GM21619 (cell line): ENCODE data around the gene INSRR.

ENCODE experiments used
- ATAC-seq: cut with Tn5 transposase; IDR thresholded peaks from one replicate; pipeline ENCODE4 v1.9.1; 2021; ENCODE audit not compliant: unreplicated experiment

INSRR gene

DNA sequence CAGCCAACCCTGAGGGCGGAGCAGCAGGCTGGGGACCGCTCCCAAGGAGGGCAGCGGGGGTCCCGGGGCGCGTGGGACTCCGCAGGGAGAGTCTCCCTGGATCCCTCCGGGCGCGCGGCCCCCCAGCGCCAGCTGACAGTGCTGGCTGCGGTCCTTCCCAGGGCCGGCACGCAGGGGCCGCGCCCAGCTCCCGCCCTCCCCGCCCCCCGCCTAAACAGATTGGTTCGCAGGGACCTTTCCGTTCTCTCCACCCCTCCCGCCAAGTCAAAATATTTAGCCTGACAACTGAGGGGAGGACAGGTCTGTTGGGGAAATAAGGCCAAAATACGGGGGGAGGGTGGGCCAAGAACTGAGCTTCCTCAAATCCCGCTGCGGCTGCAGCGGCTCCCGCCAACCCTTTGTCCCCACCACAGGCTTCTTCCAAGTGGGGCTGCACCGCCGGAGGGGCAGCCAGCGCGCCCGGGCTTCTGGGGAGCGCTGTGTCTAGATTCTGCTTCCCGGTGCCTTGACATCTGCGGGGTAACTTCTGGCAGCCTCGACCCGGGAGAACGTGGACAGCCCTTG lies at the start of gene INSRR:
INSRR (minus strand) TSS at position 159 of the 564 bp plus-strand sequence. CDS start 496 bp downstream, outside the sequence.
- ATAC-seq: no peak

DNA sequence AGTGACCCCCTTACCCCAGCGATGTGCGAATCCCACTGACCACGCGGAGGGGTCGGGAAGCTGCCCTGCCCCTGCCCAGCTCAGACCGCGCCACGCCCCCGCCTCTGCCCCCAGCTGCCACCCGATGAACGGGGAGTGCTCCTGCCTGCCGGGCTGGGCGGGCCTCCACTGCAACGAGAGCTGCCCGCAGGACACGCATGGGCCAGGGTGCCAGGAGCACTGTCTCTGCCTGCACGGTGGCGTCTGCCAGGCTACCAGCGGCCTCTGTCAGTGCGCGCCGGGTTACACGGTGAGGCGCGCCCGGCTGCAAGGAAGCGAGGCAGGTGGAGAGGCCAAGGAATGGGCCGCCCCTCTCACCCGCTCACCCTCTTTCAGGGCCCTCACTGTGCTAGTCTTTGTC lies 49.6 kb upstream of the INSRR start:
- ATAC-seq: no peak

DNA sequence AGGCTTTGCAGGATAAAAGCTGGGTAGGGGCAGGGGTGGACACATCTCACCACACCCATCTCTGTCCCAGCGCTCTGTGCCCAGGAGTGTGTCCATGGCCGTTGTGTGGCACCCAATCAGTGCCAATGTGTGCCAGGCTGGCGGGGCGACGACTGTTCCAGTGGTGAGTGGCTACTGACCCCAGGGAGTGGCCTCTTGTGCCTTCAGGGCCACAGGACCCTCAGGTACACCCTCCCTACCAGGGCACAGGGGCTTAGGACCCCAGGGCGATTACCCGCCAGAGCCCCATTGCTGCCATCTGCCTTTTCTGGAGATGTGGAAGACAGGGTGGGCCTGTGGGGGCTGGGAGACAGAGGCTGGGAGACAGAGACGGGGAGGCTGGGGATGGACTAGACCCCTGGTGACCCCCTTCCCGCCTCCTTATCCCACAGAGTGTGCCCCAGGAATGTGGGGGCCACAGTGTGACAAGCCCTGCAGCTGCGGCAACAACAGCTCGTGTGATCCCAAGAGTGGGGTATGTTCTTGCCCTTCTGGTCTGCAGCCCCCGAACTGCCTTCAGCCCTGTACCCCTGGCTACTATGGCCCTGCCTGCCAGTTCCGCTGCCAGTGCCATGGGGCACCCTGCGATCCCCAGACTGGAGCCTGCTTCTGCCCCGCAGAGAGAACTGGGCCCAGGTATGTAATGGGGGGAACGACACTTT lies 47.4 kb upstream of the INSRR start:
- ATAC-seq: no peak

DNA sequence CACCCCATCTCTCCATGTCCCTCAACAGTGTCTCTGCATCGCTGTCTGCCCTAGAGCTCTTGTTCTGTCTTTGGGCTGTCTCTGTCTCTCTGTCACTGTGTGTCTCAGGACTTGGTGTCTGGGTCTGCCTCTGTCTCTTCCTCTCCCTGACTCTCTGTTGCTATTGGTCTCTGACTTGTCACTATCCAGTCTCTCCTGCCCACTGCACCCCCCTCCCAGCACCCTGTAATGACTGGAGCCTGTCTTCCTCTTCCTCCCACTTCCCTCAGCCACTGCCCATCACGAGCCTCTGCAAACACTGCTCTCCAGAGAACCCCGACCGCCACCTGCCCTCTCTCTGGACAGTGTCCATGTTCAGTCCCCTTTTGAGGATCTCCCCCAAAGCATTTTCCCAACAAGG lies 46.7 kb upstream of the INSRR start:
- ATAC-seq: no peak

DNA sequence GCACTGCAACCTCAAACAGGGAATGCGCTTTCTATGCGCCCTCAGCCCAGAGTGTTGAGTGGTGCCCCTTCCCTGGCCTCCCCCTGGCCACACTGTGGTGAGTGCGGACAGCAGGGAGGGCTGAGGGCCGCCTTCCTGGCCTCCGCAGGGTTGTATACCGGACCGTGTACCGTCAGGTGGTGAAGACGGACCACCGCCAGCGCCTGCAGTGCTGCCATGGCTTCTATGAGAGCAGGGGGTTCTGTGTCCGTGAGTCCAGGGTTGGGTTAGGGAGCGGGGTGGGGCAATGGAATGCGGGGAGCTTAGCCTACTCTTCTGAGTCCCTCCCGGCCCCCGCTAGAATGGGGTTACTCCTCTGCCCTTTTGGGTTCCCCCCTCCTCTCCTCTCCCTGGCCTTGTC lies 46.3 kb upstream of the INSRR start:
- ATAC-seq: no peak

DNA sequence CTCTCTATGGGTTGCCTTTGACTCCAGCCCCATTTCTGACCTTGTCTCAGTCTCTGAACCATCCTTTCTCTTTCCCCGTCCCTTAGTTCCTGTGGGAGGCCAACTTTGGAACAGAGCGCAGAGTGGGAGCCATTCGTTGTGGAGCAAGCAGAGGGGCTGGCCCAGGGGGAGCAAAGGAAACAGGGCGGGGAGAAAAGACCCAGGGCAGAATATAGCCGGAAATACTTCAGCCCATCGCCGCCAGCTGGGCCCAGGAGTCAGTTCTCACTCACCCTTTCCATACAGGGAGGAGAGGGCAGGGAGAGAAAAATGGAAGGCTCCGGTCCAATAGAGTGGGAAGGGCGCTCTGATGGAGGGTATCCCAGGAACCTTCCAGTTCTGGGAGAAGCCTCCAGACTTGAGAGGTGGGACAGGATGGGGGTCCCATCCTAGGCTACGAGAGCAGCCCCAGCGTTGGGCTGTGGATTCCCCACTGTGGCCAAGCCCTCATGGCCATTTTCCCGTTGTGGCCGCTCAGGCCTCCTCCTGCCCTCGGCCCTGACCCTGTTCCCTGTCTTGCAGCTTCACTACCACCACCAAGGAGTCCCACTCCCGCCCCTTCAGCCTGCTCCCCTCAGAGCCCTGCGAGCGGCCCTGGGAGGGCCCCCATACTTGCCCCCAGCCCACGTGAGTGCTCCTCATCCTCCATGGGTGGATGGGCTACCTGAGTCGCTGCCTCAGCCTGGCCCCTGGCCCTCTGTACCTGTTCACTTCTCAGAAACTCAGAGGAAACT lies 45.5 kb upstream of the INSRR start:
- no peak for ATAC-seq

DNA sequence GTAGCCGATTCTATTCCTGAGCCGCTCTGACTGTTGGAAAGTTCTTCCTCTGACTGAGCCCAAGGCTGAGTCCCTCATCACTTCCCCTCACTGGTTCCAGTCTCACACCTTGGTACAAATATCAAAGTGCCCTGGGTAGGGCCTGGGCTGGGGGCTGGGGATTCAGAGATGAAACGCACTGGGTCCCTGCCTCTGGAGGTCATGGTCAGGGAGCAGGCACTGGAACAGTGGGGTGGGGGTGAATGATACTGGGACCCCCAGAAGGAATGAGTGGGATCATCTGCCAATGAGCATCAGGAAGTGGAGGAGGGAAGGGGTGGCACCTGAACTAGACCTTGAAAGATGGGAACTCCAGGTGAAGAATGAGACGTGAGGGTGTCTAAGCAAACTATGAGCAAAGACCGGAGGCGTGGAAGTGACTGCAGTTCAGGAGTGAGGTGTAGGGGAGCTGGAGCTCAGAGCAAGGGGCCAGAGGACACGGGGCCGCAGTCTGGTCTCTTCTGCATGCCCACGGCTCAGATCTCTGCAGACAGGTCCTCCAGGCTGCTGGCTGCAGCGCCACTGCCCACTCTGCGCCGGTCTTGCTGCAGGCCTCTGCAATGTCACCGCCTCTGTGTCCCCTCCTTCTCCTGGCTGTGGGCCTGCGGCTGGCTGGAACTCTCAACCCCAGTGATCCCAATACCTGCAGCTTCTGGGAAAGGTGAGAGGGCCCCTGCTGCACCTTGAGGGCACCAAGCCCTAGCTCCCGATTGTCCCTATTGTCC lies 44.6 kb upstream of the INSRR start:
- ATAC-seq: no peak

DNA sequence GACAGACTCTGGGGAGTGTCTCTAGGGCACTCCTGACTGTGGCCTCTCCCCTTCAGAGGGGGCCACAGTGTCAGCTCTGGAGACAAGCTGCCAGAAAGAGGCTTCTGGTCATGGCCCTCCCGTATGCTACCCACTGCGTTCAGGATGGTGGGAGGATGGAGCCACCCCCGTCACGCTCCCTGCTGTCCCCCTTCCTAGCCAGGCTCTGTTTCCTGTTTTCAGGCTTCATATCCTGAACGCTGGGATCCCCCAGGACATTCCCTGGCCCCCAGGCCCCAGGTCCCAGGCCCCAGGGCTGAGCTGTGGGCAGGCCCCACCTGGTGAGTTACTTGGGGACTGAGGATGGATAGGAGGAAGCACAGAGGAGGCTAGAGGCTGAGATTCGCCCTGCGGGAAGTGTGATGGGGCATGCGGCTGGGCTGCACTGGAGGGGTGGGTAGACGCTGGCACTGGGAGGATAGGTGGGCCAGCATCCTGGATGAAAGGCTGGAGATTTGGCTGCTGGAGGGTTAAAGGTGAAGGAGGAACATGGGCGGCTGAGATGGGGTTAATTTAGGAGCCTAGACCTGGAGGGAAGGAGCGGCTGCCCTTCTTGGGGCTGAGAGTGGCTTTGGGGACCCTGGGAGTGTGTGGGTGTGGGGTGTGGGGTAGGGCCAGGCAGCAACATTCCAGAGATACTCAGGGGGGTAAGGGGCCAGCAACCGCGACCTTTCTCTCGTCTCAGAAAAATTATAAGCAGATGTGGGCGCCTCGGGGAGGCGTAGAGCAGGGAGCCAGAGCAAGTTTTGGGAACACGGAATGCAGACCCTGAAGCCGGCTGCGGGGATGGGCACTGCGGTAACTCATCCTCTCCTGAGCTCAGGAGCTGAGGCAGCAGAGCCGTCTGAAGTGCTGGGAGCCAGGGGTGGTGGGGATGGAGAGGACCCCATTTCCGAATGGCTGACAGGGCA lies 43.3 kb upstream of the INSRR start:
- no peak for ATAC-seq

DNA sequence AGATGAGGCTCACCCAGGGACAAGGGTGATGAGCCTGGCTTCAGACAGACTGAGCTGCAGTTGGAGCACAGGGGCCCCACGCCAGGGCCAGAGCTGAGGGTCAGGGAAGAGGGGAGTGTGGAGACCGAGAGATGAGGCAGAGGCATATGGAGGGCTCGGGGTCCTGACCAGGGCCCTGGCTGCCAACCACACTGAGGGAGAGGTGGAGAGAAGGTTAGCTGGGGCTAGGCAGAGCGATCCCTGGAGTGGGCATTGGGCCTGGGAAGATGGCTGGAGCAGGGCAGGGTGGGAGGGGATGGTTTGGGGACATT lies 42.6 kb upstream of the INSRR start:
- ATAC-seq: no peak

DNA sequence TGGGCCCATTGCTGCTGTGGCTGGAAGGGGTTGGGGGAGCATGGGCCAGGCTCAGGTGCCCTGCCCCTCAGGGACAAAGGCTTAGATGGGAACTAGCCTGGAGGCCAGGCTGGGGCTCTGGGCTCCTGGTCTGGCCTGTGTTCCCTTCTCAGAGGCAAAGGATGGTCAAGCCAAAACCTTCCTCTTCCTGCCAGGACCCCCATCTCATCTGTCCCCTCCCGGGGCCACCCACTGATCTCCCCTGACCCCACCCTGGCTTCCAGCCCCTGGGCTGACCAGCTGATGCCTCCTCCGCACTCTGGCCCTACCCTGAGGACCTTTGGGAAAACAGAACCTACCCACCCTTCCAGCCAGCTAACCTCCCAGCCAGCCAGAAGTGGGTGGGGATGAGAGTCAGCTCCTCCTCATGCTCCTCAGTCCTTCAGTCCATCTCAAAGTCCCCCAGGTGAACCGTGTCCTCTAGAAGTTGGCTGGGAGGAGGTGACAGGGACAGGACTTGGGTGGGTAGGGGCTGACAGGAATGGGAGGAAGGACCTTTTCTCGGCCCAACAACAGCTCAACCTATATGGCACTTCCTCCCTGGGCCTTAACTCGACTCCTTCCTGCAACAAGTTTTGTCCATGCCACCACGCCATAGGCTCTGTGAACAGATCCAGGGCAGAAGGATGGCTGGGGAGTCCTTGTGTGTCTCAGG lies 42.1 kb upstream of the INSRR start:
- ATAC-seq: no peak

DNA sequence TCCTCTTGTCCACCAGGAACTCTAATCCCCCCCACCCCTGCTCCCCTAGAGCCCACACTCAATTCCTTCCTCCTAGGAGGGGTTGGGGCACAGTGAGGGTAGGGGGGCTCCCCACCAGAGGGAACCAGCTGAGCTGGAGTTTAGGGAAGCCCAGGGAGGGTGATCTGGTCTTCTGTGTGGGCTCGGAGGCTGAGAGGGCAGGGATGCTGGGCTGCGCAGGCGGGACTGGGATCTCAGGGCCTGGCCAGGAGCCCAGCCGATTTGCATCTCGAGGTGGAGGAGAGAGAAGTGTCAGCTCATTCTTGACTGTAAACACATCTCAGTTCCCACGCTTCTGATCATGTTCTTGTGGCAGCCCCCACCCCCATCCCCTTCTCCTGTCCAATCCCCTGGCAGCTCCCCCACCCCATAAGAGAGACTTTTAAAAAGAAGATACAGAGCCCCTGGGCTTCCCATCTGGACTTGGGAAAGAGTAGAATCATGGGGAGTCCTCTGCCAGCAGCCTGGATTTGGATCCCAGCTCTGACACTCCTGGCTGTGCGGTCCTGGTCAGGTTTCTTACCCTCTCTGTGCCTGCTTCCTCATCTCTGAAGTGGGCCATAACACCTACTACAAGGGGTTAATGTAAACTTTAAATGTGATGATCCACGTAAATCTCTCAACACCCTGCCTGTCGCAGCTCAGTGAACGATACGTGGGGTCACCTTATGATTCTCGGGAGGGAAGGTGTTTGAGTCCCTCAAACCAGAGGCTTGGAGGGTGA lies 41.2 kb upstream of the INSRR start:
- ATAC-seq: no peak

DNA sequence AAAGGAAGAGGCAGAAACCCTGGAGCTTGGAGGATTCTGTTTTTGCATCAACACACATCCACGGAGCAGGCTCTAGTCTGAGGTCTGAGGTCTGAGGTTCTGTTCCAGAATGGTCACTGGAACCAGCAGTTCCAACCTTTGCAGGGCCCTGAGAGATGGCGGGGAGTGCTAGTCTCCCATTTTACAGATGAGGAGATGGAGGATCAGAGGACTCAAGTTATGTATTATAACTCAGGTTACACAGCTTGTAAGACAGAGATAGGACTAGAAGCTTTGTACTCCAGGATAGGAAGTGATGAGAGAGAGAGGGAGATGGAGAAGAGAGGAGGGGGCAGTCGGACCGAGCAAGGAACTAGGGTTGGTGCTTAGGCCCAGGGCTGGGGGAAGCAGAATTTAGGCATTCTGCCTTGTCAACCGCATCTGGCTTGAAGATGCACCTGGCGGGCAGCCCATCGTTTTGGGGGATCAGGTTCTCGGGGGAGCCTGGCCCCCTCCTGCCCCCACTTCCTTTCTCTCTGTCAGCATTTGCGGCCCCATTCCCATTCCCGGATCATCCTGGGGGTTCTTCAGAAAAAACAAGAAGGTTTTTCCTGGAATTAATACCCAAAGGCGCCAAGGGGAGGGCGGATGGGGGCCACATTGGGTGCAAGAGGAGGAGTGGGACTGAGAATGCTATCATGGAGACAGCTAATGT lies 40.2 kb upstream of the INSRR start:
- no peak for ATAC-seq

DNA sequence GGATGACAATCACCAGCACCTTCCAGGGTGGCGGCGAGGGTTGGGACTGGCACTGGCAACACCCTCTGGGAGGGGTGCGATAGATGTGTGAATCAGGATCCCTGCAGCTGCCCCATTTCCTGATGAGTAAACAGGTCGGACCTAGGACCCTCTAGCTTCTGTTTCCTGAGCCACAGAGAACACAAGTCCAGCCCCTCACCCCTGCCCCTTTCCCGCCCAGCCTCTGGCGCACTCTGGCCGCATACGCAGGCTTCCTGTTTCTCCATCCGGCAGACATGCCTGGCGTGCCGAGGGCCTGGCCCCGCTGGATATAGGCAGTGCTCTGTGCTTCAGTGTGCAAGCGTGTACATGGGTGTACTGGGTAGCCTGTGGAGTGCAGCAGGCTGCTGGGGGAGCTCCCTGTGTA lies 39.2 kb upstream of the INSRR start:
- no peak for ATAC-seq

DNA sequence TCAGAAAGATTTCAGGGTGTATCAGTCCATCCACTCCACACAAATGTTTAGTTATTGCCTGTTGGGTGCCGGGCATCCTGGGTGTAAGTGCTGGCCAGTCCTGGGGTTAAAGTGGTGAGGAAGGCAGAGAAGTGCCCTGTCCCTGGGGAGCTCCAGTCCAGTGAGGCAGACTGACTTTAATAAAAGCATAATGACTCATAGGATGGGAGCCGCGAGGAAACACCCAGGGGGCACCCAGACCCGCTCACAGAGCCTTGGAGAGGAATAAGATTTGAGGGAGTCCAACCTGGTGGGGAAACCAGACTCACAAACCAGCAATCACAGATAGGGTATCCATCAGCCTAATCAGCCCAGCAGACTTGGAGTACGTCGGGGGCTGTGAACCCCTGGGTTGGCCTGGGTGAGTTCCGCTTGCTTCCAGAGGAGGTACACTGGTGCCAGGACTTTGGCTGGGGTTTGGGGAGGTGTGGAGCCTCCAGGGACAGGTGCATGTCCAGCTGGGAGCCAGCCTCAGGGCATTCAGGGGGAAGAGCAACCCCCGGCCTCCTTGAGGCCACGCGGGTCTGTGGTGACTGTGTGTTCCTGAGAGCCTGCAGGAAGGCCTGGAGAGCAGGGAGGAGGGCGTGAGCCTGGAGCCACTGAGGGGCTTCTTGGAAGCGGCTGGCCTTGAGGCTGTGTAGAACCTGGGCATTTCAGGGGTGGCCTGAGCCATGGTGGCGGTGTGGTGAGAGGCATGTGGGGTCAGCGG lies 38.3 kb upstream of the INSRR start:
- ATAC-seq: no peak

DNA sequence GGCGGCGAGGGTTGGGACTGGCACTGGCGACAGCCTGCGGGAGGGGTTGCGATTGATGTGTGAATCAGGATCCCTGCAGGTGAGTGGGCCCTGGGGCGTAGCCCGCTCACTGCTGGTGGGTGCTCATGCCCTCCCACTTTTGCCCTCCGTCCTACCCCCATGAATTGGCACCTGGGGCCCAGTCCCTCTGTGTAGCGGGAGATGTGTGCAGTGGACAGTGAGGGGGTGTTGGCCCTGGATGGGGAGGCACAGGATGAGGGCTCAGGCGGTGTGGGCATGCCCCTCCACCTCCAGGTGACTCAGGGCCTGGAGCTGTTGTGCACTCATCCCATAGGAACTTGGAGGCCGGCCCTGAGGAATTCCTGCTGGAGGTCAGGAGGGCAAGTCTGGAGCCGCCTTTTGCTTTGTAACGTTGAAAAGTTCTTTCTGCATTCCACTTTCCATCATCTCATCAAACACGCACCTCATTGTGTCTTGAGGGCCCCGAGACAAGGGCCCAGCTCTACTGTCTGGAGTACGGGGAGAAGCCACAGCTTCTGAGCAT lies 37.6 kb upstream of the INSRR start:
- no peak for ATAC-seq

DNA sequence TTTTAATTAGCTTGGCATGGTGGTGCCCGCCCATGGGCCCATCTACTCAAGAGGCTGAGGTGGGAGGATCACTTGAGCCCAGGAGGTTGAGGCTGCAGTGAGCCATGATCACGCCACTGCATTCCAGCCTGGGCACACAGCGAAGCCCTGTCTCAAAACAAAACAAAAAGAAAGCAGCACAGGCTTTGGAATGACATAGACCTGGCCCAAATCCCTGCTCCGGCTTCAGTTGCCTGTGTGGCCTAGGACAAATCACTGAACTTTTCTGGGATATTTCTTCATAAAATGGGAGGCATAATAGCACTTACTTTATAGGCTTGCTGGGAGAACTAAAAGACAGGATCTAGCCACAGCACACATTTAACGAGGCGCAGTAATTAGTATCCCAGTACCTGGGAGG lies 37.0 kb upstream of the INSRR start:
- no peak for ATAC-seq

DNA sequence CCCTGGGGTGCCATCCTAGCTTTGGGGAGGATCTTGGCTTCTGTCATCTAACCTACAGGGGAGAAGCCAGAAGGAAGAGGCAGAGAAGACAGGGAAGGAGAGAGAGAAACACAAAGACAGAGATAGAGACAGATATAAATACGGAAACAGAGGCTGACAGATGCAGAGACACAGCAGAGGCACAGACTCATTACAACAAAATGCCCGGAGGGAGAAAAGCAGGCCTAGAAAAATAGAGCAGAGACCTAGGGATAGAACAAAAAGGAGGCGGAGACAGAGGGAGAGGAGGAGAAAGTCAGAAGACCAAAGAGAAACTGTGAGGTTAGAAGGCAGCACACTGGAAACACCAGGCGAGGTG lies 36.5 kb upstream of the INSRR start:
- no peak for ATAC-seq
